MCF 10A (cell line): ENCODE results near the gene ELMO1. TPM values are rescaled to one million over a fixed set of nuclear protein-coding genes. Genes with fewer than 3 reads are reported as not detected.

Experiments
- BruUV-seq: library from RNA; stranded (reverse); fragments of 400-500 nt; replicated peaks from 2 replicates; lab custom pipeline; 2021; lab: Mats Ljungman, UMichigan
- CTCF ChIA-PET: fragments of 300-600 bp; sonication (Branson Sonifier 250); formaldehyde crosslinking; extraction: SDS; loops from one replicate; lab custom pipeline; 2021; ENCODE audit warnings: antibody characterized with exemption, inconsistent platforms; lab: Yijun Ruan, JAX
- POLR2A ChIA-PET: fragments of 300-600, 350-650 bp; sonication (Branson Sonifier 250); formaldehyde crosslinking; extraction: SDS; loops from one replicate; lab custom pipeline; 2020; ENCODE audit warnings: antibody characterized with exemption, inconsistent platforms; lab: Yijun Ruan, JAX
- DNase-seq: peaks from one replicate; pipeline ENCODE4 v3.0.0-alpha.2; 2018; ENCODE audit not compliant: unreplicated experiment
- H3K27ac Mint-ChIP-seq: one replicate; pipeline ENCODE4 v1.8.0; 2022; ENCODE audit warnings: mild to moderate bottlenecking, low read depth, mixed read lengths; ENCODE audit not compliant: unreplicated experiment
- H3K27me3 Mint-ChIP-seq: one replicate; pipeline ENCODE4 v1.8.0; 2022; ENCODE audit warnings: mixed read lengths; ENCODE audit not compliant: insufficient read depth, unreplicated experiment
- H3K36me3 Mint-ChIP-seq: one replicate; pipeline ENCODE4 v1.8.0; 2022; ENCODE audit warnings: mild to moderate bottlenecking, moderate library complexity, mixed read lengths; ENCODE audit not compliant: insufficient read depth, unreplicated experiment
- H3K4me1 Mint-ChIP-seq: one replicate; pipeline ENCODE4 v1.8.0; 2022; ENCODE audit warnings: mixed read lengths; ENCODE audit not compliant: insufficient read depth, unreplicated experiment
- H3K4me3 Mint-ChIP-seq: one replicate; pipeline ENCODE4 v1.8.0; 2022; ENCODE audit warnings: mild to moderate bottlenecking, moderate library complexity, mixed read lengths; ENCODE audit not compliant: unreplicated experiment
- H3K9me3 Mint-ChIP-seq: one replicate; pipeline ENCODE4 v1.8.0; 2022; ENCODE audit warnings: mixed read lengths; ENCODE audit not compliant: unreplicated experiment
- CTCF ChIP-seq: fragments of 200-600 bp; IDR thresholded peaks from one replicate; pipeline ENCODE4 v1.8.0; 2022; ENCODE audit warnings: antibody characterized with exemption, mild to moderate bottlenecking; ENCODE audit not compliant: unreplicated experiment
- intact Hi-C: fragments of 100-400 bp; cut with micrococcal nuclease; formaldehyde crosslinking; loops from 2 replicates; pipeline ENCODE4 v1.14.1; 2022
- total RNA-seq: library from RNA; stranded (reverse); gene quantifications from 2 replicates; pipeline ENCODE4 v1.2.3, GENCODE V29; 2022

Gene ELMO1
- total RNA-seq, 1 experiment from 2014 or later = 0.30 TPM

- Mint-ChIP-seq H3K9me3 (no peaks in the 10 kb centered on the region), H3K4me3 (no peak overlapping the region)
- no TSS peak for BruUV-seq
These were observed 164.9 kb downstream of the ELMO1 start for GRCh38 chr7:37283716-37284115.

GRCh38 chr7:37282927-37283326 lies 165.7 kb downstream of the ELMO1 start:
- H3K9me3 Mint-ChIP-seq = no peaks in the 10 kb centered on the region
- H3K4me3 Mint-ChIP-seq = no peak overlapping the region
- H3K27ac Mint-ChIP-seq = no peak overlapping the region
- CTCF ChIA-PET = no interaction called here
- intact Hi-C loops = loop anchor here (5.0 kb wide), 1 partner anchor 219 kb away; no protein-coding TSS in a partner anchor
- no TSS peak for BruUV-seq
- no peak for TF ChIP-seq CTCF
- no peaks in the 10 kb centered on the region for H3K36me3 Mint-ChIP-seq
- no peaks in the 10 kb centered on the region for H3K27me3 Mint-ChIP-seq
- peaks cover 6% of the 10 kb centered on the region for H3K4me1 Mint-ChIP-seq
- POLR2A ChIA-PET = no interaction called here
- no peak for DNase-seq

More at GRCh38 chr7:37283716-37284115, 164.9 kb downstream of the ELMO1 start:
- CTCF ChIA-PET = no interaction called here
- H3K4me1 Mint-ChIP-seq = peaks cover 6% of the 10 kb centered on the region
- POLR2A ChIA-PET = no interaction called here
- DNase-seq = no peak
- no peaks in the 10 kb centered on the region for H3K27me3 Mint-ChIP-seq
- intact Hi-C loops = loop anchor here (5.0 kb wide), 1 partner anchor 219 kb away; no protein-coding TSS in a partner anchor
- H3K27ac Mint-ChIP-seq = no peak overlapping the region
- TF ChIP-seq CTCF = no peak
- no peaks in the 10 kb centered on the region for H3K36me3 Mint-ChIP-seq

GRCh38 chr7:37282093-37282444 lies 166.6 kb downstream of the ELMO1 start:
- intact Hi-C loops = loop anchor here (5.0 kb wide), 1 partner anchor 220 kb away; no protein-coding TSS in a partner anchor
- no peaks in the 10 kb centered on the region for H3K27me3 Mint-ChIP-seq
- POLR2A ChIA-PET = no interaction called here
- BruUV-seq = no TSS peak
- H3K9me3 Mint-ChIP-seq = no peaks in the 10 kb centered on the region
- H3K4me3 Mint-ChIP-seq = no peak overlapping the region
- peaks cover 6% of the 10 kb centered on the region for H3K4me1 Mint-ChIP-seq
- TF ChIP-seq CTCF = no peak
- DNase-seq = no peak
- H3K27ac Mint-ChIP-seq = no peak overlapping the region
- H3K36me3 Mint-ChIP-seq = no peaks in the 10 kb centered on the region
- CTCF ChIA-PET = interaction anchor here (0.9 kb wide), 1 partner anchor 214 kb away, joined by 4 read pairs; no protein-coding TSS in a partner anchor

GRCh38 chr7:37281368-37282092 lies 167.1 kb downstream of the ELMO1 start:
- Mint-ChIP-seq H3K4me3 (no peak overlapping the region), H3K36me3 (no peaks in the 10 kb centered on the region), H3K4me1 (peaks cover 6% of the 10 kb centered on the region), H3K9me3 (no peaks in the 10 kb centered on the region), H3K27me3 (no peaks in the 10 kb centered on the region), H3K27ac (no peak overlapping the region)
- POLR2A ChIA-PET = interaction anchor here (0.7 kb wide), 1 partner anchor 248 kb away, joined by 3 read pairs; no protein-coding TSS in a partner anchor
- BruUV-seq = no TSS peak
- intact Hi-C loops = loop anchor here (5.0 kb wide), 1 partner anchor 221 kb away; no protein-coding TSS in a partner anchor
- DNase-seq = no peak
- no peak for TF ChIP-seq CTCF
- CTCF ChIA-PET = interaction anchor here (0.6 to 0.9 kb wide), 3 partner anchors 54 to 449 kb away, joined by 3 to 6 read pairs (median 4); no protein-coding TSS in a partner anchor
